ENCODE results near the gene NXPE4.

DNA sequence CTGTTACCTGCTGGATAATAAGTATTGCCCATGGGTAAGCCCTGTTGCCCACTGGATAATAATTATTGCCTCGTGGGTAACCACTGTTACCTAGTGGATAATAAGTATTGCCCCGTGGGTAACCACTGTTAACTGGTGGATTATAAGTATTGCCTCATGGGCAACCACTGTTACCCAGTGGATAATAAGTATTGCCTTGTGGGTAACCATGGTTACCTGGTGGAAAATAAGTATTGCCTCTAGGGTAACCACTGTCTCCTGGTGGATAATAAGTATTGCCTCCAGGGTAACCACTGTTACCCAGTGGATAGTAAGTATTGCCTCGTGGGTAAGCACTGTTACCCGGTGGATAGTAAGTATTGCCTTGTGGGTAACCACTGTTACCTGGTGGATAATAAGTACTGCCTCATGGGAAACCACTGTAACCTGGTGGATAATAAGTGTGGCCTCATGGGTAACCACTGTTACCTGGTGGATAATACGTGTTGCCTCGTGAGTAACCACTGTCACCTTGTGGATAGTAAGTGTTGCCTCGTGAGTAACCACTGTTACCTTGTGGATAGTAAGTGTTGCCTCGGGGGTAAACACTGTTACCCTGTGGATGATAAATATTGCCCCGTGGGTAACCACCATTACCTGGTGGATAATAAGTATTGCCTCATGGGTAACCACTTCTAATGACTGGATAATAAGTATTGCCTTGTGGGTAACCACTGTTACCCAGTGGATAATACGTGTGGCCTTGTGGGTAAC, 29.0 kb upstream of the NXPE4 start:
- TF ChIP-seq RCOR1 (IDR thresholded peaks at IDR 0.05; ENCODE audit: low read length): no peak
- TF ChIP-seq CTCF (IDR thresholded peaks at IDR 0.05): no peak
- TF ChIP-seq YY1 (IDR thresholded peaks at IDR 0.05; ENCODE audit: low read depth): no peak
- TF ChIP-seq EZH2phosphoT487 (IDR thresholded peaks at IDR 0.05; ENCODE audit: borderline replicate concordance, low read depth): no peak
- no peak for TF ChIP-seq FOSL2 (IDR thresholded peaks at IDR 0.05; ENCODE audit: borderline replicate concordance, low read depth)
- no peak for TF ChIP-seq RAD21 (IDR thresholded peaks at IDR 0.05; ENCODE audit: low read length)
- TF ChIP-seq POLR2AphosphoS5 (IDR thresholded peaks at IDR 0.05; ENCODE audit: low read depth, low read length): no peak
- TF ChIP-seq GABPA (IDR thresholded peaks at IDR 0.05; ENCODE audit: low read depth): no peak
- TF ChIP-seq NRF1 (IDR thresholded peaks at IDR 0.05; ENCODE audit: low read depth, low read length): no peak
- TF ChIP-seq FOXJ3 (CRISPR knock-in tag; IDR thresholded peaks at IDR 0.05): no peak
- TF ChIP-seq SMC3 (IDR thresholded peaks at IDR 0.05; ENCODE audit: low read depth, low read length): no peak

All from SK-N-SH (cell line).